HPDE6-E6E7 (cell line): ENCODE measurements around the gene EIF3B.
A peak's percentile ranks its signal among the peaks of the same experiment; 100 is the strongest.
"Not testable (repeated sequence)": the region's sequence is repeated elsewhere in the genome, so short reads cannot be mapped to it uniquely, and the experiment has no call there.

Source experiments
- DNase-seq: peaks from one replicate; pipeline ENCODE4 v3.0.0; 2011; ENCODE audit warnings: missing footprints; ENCODE audit errors: extremely low spot score

EIF3B gene

GRCh38 chr7:2347351-2348063 is 7.1 kb upstream of the EIF3B start:
- DNase-seq, result not testable (repeated sequence)

DNA sequence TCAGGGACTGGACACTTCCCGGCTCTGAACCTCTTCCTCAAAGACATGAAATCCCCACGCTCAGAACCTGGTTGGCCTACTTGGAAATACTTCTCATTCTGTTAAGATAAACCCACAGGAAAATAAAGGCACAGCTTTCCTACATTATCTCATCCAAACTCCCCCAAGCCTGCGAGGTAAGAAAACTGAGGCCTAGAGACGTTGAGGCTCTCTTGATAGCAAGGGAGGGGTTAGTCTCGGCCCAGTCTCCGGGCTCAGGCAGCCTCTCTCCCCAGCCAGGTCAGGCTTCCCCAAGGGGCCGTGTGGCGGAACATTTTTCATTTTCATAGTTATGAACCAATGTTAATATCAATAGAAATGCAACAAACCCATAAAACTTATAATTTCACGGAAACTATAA is 4.6 kb upstream of the EIF3B start:
- no peak for DNase-seq

DNA sequence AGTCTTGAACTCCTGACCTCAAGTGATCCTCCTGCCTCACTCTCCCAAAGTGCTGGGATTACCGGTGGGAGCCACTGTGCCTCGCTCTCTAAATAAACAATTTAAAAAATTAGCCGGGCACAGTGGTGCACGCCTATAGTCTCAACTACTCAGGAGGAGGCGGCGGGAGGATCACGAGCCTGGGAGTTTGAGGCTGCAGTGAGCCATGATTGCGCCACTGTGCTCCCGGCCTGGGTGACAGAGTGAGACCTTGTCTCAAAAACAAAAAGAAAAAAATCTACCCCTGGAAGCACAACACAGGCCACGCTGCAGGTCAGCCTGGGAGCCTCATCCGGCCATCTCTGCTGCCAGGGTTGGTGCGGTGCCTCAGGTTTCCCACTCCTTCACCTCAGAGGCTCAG is 3.8 kb upstream of the EIF3B start:
- DNase-seq, result no peak

GRCh38 chr7:2353113-2353935 is 1.3 kb upstream of the EIF3B start:
- DNase-seq, result no peak

GRCh38 chr7:2353936-2354185 is 766 bp upstream of the EIF3B start:
- DNase-seq, result peak; percentile 93

- DNase-seq, result no peak
These were observed 495 bp downstream of the EIF3B start for GRCh38 chr7:2354939-2355704.

DNA sequence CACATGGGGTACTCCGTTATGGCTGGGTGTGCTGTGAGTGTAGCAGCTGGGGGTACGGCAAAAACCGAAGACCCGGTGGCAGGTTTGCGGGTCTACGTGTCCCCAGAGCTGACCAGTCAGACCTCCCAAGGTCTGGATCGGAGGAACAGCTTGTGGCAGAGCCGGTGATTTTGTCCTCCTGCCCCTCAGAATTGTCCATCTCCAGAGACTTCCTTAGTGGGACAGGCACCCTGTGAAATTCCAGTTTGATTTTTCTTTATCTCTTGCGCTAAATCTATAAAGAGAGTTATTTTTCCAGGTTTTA is 1.0 kb downstream of the EIF3B start:
- DNase-seq, result no peak

DNA sequence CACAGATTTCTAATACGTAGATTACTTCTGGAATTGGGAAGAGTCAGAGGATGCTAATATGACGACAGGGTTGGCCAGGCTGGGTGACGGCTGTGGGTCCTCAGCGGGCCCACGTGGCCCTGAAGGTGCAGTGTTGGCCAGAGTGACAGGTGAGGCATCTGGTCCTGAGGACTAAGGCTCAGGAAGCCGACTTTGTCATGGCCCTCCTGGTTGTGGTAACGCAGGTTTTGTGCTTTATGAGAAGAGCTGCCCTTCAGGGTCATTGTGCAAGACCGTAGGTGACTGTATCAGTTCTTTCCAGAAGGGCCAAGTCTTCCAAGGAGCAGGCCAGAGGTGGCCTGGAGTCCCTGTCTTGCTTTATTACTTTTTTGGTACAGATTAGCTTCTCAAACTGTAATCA is 2.5 kb downstream of the EIF3B start:
- no peak for DNase-seq

DNA sequence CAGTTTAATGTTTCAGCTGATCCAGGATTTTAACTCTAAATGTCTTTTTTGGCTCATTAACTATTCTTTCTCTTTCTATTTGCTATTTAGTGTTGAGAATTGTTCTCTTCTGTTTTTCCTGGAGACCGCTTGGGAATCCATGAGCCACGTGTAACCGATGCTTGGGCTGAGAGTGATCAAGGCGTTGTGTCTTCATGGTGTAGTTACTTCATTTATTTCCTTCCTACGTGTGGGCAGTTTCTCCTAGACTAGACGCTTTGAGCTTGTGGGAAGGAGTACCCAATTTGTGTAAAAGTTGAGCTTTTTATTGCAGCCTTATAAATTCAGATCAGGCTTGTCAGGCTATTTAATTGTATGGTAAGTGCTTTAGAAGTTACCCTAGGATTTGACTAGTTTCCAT is 2.9 kb downstream of the EIF3B start:
- no peak for DNase-seq

DNA sequence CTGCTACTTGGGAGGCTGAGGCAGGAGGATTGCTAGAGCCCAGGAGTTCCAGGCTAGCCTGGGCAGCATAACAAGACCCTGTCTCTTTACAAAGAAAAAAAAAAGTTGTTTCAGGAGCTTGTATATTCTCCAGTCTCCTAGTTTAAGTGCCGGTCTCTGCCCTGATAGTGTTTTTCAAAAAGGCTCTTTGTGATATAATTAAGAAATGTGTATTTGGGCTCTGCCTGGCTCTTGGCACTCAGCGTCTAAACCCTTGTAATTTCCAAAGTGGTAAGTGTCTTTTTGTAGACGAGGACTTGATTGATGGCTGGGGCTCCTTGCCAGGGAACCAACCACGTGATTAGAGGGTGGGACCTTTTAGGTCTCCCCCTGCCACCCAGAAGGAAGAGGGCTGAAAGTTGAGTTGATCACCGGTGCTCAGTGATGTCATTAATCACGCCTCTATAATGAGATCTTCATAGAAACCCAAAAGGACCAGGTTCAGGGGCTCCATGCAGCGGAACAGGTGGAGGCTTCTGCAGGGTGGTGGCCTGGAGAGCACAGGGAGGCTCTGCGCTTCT is 4.4 kb downstream of the EIF3B start:
- DNase-seq, result no peak

GRCh38 chr7:2359610-2360009 is 5.0 kb downstream of the EIF3B start:
- DNase-seq, result no peak

GRCh38 chr7:2360796-2361195 is 6.2 kb downstream of the EIF3B start:
- DNase-seq, result no peak

DNA sequence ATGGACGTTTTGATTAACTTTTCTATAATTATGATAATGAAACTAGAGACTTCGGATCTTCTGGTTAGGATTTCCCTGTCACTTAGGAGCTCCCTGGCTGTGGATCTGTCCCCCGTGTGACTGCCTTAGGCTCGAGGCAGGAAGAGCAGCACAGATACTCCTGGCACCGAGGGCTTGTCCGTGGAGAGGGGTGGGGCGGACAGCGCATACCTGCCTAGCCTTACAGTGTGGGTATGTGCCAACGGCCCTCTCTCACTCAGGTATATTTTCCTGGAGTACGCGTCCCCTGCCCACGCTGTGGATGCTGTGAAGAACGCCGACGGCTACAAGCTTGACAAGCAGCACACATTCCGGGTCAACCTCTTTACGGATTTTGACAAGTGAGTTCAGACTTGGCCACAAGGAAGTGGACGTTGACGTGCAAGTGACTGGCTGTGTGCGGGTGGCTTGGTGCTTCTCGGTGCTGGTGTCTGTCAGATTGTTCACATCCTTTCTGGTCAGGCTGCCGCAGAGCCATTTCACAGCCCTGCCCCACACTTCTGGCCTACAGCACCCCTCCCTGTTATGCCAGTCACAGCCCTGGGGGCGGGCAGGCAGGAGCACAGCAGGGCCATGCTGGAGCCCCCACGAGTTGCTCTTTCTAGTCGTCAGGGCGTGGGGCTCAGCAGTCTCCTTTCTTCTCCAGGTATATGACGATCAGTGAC is 7.9 kb downstream of the EIF3B start:
- no peak for DNase-seq

DNA sequence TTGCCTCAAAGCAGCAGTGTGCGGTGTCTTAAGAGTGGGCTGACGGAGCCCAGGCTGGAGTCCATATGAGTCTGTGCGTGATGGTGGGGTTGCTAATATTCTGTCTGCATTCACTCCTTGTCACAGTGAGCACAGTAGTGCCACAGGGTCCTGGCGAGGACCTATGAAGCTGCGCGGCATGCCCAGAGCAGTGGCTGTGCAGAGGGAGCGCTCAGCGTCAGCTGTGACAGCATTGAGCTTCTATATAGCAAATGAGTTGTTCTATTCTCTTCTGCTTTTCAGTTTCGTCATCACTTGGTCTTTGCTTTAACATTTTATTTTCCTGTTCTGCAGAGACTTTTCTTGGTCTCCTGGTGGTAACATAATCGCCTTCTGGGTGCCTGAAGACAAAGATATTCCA is 14.5 kb downstream of the EIF3B start:
- DNase-seq, result no peak

DNA sequence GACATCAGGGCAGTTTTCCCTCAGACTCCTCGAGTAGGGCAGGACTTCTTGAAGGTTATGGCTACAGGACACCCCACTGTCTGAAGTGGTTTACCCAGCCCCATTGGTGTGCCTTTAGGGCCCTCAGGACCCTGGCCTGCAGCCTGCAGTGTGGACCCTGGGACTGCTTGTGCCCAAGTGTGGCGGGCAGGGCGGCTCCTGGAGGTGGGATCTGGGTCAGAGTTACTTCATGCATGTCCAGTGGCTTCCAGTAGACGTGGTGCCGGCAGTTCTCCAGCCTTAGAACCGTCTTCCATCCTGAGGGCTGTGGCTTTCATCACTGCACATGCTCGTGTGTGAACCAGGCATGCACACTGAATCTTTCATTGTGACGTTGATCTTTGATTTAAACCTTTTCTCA is 16.7 kb downstream of the EIF3B start:
- no peak for DNase-seq

DNA sequence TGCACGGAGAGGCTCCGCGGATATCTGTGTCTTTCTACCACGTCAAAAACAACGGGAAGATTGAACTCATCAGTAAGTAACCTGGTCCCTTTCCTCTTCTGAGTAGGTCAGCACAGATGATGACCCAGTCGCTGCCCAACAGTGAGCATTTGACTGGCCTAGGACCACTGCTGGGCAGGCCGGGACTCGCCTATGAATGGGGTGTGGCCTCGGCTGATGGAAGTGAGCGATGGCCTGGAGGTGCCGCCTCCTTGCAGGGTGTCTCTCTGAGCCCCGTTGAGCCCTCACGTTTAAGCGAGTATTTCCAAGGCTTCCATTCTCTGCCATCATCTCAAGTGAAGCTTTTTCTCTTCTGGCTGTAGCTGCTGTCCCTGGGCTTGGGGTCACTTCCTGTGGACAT is 18.1 kb downstream of the EIF3B start:
- no peak for DNase-seq

DNA sequence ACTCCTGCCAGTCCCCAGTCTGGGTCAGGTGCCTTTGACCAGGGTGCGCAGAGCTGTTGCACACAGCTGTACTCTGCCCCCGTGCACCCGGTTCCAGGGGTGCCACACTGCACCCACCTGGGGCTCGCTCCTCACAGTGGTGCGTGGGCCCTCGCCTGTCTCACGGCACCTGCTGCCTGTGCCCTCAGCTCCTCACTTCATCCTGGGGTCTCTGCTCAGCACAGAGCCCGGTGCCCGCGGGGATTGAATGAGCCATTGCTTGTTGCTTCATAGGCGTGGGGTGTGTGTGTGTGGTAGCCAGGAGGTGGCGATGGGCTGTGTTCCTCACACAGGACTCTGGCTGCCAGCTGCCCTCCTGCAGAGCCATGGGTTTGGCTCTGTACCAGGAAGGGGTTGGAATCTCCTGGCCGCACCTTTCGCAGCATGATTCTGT is 18.5 kb downstream of the EIF3B start:
- no peak for DNase-seq

DNA sequence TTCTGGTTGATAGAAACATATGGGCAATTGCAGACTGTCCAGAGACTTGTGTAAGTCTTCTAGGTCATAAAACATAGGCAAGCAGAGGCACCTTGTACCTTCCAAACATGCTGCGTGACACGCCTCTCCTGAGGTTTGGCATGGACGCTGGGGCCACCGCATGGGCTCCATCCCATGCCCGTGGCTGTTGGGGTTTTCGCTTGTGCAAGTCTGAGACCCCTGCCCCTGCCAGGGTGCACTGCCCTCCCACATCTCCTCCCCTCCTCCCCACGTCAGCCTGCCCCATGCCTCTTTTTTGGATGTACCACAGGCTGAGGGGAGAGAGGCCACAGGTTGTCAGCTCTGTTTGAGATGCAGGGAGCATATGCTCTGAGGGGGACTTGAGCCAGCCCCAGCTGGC is 19.0 kb downstream of the EIF3B start:
- DNase-seq, result no peak

- no peak for DNase-seq
These were observed 19.8 kb downstream of the EIF3B start for GRCh38 chr7:2374401-2374800.

DNA sequence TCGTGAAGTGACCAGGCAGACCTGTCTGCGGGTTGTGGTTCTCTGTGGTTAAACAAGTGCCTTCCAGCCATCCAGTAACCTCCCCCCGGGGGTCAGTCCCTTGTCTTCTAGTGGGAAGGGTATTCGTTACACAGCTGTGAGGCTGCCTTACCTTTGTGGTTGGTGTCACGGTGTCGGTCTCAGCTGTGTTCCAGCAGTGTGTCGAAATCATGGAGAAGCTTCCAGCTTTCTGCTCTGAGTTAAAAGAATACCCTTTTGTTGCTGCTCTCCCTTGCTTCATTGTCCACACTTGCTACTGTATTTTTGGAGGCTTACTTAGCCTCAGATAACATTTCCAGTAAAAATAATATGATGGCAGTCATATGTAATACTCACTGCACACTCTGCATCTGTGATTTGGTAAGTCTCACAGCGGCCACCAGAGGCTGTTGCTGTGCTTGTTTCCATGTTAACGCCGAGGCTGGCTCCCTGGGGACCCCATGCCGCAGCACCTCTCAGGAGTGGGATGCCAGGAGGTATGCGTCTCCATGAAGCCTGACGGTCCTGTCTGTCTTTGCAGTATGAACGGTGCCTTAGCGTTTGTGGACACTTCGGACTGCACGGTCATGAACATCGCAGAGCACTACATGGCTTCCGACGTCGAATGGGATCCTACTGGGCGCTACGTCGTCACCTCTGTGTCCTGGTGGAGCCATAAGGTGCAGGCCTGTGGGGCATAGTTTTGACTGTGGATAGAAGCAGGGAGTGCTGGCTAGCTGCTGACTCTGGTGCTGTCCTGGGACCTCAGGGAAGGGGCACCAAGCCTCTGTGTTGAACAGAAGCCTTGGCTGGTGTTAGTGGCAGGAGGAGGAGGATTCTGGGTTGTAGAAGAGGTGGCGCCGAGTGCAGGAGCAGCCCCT is 20.5 kb downstream of the EIF3B start:
- no peak for DNase-seq
